ENCODE results near the gene SDCCAG8. TPM values are rescaled to one million over a fixed set of nuclear protein-coding genes. Genes with fewer than 3 reads are reported as not detected.

SDCCAG8 gene
- total RNA-seq, 1 donor from 2014 or later = 21.4 TPM

DNA sequence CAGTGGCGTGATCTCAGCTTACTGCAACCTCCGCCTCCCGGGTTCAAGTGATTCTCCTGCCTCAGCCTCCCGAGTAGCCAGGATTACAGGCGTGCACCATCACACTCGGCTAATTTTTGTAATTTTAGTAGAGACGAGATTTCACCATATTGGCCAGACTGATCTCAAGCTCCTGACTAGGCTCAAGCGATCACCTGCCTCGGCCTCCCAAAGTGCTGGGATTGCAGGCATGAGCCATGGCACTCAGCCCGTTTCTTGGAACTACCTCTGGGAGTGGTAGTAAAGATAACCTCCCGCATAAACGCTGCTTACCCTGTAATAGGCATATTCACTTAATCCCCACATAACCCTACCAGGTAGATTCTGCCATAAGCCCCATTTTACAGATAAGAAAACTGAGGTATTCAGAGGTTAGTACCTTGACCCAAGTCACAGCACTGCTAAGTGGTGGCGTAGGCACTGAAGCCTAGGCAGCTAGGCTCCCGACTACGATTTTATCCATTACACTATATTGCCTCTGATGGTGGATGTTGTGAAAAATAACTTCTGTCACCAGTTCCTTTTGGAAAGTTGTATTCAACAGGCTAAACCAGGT lies 143.8 kb downstream of the SDCCAG8 start:
- Histone ChIP-seq H3K4me3 (no peak overlapping the region), H3K36me3 (no peaks in the 10 kb centered on the region), H3K27ac (replicated peaks) (no peak overlapping the region), H3K27me3 (ENCODE audit: low read depth) (no peaks in the 10 kb centered on the region), H3K4me1 (no peaks in the 10 kb centered on the region), H3K9me3 (replicated peaks) (no peaks in the 10 kb centered on the region)
- TF ChIP-seq, protein P1, sequence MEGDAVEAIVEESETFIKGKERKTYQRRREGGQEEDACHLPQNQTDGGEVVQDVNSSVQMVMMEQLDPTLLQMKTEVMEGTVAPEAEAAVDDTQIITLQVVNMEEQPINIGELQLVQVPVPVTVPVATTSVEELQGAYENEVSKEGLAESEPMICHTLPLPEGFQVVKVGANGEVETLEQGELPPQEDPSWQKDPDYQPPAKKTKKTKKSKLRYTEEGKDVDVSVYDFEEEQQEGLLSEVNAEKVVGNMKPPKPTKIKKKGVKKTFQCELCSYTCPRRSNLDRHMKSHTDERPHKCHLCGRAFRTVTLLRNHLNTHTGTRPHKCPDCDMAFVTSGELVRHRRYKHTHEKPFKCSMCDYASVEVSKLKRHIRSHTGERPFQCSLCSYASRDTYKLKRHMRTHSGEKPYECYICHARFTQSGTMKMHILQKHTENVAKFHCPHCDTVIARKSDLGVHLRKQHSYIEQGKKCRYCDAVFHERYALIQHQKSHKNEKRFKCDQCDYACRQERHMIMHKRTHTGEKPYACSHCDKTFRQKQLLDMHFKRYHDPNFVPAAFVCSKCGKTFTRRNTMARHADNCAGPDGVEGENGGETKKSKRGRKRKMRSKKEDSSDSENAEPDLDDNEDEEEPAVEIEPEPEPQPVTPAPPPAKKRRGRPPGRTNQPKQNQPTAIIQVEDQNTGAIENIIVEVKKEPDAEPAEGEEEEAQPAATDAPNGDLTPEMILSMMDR (IDR thresholded peaks at IDR 0.05; ENCODE audit: borderline replicate concordance) = no peak
- no peak for DNase-seq
- intact Hi-C loops (cut with micrococcal nuclease) = no loop called here

DNA sequence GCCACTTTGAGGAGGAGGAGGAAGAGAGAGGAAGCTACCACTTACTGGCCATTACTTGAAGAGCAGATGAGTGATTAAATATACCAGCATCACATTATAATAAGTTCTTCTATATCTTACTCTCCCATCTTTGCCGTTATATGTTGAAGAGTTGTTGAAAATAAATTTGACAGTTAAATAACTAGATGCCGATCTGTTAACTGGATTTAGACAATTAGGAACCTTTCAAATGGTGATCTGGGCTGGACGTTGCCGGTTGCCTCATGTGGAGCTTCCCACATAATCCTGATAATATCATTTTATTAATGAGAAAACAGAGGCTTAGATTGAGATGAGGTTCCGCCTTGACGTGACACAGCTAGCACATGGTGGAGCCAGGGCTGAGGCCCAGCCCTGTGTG lies 147.0 kb downstream of the SDCCAG8 start:
- H3K27me3 ChIP-seq (ENCODE audit: low read depth) = no peaks in the 10 kb centered on the region
- H3K4me1 ChIP-seq = no peaks in the 10 kb centered on the region
- H3K27ac ChIP-seq (replicated peaks) = no peak overlapping the region
- H3K36me3 ChIP-seq = peaks cover 3% of the 10 kb centered on the region
- TF ChIP-seq, protein P1 (IDR thresholded peaks at IDR 0.05; ENCODE audit: borderline replicate concordance) = no peak
- no peak for DNase-seq
- H3K9me3 ChIP-seq (replicated peaks) = no peaks in the 10 kb centered on the region
- H3K4me3 ChIP-seq = no peak overlapping the region
- intact Hi-C loops (cut with micrococcal nuclease) = no loop called here

DNA sequence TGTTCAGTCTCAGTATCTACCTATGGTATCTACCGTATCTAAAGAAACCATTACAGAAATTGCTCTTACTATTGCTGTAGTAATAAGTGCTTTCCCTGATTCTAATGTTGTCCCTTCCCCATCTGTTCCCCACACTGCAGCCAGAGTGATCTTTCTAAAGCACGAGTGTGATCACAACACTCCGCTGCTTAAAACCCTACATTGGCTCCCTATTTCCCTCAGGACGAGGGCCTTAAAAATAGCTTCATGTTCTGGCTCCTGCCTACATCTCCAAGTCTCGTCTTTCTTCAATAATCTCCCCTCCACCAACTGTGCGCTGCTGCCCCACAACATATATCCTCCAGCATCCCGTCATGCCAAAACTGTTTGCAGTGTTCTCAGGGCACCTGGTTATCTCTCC lies 150.6 kb downstream of the SDCCAG8 start:
- Histone ChIP-seq H3K27me3 (ENCODE audit: low read depth) (no peaks in the 10 kb centered on the region), H3K9me3 (replicated peaks) (no peaks in the 10 kb centered on the region), H3K36me3 (peaks cover 3% of the 10 kb centered on the region), H3K4me1 (no peaks in the 10 kb centered on the region), H3K27ac (replicated peaks) (no peak overlapping the region), H3K4me3 (no peak overlapping the region)
- no peak for DNase-seq
- TF ChIP-seq, protein P1 (IDR thresholded peaks at IDR 0.05; ENCODE audit: borderline replicate concordance) = no peak
- intact Hi-C loops (cut with micrococcal nuclease) = no loop called here

DNA sequence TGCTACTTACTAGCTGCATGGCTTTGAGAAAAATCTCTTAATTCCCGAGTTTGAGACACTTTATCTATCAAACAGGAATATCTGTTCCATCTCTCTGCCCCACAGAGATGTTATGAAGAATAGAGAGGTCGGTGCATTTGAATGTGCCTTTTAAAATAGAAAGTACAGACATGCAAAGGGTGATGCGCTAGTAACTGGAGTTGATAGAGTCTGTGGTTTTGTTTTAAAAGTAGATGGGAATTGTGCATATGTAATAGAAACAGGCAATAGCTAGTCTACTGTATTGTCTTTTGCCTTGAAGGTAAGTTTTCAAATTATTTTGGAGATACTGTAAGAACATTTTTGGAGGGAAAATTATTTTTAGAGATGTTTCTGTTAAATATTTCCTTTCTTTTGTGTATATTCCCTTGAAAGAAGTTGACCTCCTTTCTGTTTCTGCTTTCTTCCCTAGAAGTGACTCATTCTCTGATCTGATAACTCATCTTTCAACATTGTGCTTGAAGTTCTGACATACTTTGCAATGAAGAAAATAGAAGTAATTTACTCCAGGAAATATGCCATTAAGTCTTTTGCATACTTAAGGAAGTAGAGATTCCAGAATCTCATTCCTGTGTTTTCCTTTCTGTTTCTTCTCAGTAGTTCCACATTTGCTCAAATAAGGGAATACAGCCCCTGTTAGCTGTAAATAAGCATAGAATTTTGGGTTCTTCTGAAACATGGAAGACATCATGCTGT lies 151.6 kb downstream of the SDCCAG8 start:
- no peaks in the 10 kb centered on the region for H3K27me3 ChIP-seq (ENCODE audit: low read depth)
- H3K4me3 ChIP-seq = no peak overlapping the region
- TF ChIP-seq, protein P1 (IDR thresholded peaks at IDR 0.05; ENCODE audit: borderline replicate concordance) = no peak
- no peaks in the 10 kb centered on the region for H3K4me1 ChIP-seq
- intact Hi-C loops (cut with micrococcal nuclease) = no loop called here
- no peak overlapping the region for H3K27ac ChIP-seq (replicated peaks)
- H3K9me3 ChIP-seq (replicated peaks) = no peaks in the 10 kb centered on the region
- peaks cover 3% of the 10 kb centered on the region for H3K36me3 ChIP-seq
- no peak for DNase-seq

- Histone ChIP-seq H3K36me3 (peaks cover 3% of the 10 kb centered on the region), H3K27me3 (ENCODE audit: low read depth) (no peaks in the 10 kb centered on the region), H3K27ac (replicated peaks) (no peak overlapping the region), H3K4me1 (no peaks in the 10 kb centered on the region), H3K4me3 (no peak overlapping the region), H3K9me3 (replicated peaks) (no peaks in the 10 kb centered on the region)
- intact Hi-C loops (cut with micrococcal nuclease) = no loop called here
- DNase-seq = no peak
- TF ChIP-seq, protein P1 (IDR thresholded peaks at IDR 0.05; ENCODE audit: borderline replicate concordance) = no peak
Measured at GRCh38 chr1:243408479-243408878, 152.6 kb downstream of the SDCCAG8 start.
